ENCODE measurements around the gene RPL4. TPM values are rescaled to one million over a fixed set of nuclear protein-coding genes. Genes with fewer than 3 reads are reported as not detected.

Gene RPL4
- 1,000 to 10,000 TPM; 6,298 to 6,391 TPM for total RNA-seq

DNA sequence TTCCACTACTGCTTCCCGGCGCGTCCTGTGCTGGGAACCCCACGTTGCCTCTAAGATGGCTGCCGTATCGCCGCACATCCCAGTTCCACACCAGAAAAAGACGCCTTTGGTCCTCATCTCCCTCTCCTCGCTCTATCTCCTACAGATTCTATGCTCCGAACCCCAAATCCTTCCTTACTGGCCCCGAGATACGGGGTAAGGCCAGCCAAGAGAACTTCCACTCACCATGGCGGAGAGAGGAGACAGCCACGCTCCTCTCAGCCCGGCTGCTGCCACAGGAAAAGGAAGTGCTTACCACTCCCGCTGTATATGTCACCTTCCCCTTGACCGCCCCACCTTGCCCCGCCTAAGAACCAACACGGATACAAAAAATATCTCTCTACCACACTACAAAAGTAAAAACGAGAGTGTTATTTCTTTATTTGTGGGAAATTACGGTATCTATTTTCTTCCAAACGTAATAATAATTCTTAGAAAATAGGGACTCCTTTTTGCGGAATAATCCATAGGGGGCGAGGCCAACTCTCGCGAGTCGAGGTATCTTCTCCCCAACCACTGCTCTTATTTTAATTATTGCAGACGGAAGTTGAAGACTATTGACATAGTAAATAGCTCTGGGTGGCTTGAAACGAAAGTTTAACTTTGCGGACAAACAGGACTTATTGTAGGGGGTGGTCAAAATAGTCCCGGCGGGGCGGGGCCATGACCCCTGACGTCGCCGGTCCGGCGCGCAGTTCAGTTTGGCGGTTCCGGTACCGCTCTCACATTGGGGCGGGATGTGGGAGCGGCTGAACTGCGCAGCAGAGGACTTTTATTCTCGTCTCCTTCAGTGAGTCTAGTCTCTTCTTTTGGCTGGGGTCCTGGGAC lies at the start of gene RPL4, which contains the start of gene ZWILCH:
Gene RPL4 (minus strand): TSS at position 293 of the 867 bp plus-strand sequence. CDS start 65 bp downstream, at position 228.
Gene ZWILCH (plus strand): TSS at position 764 of the 867 bp plus-strand sequence. CDS start 13 bp downstream, at position 777.
- intact Hi-C loops (cut with micrococcal nuclease) = loop anchor here (1.0 to 5.0 kb wide), 4 partner anchors 7 to 987 kb away; partner anchors contain the start of genes DPP8, SMAD6, SNAPC5 and TIPIN
- Mint-ChIP-seq H3K27ac (peak within 1 kb of the TSS; percentile 98), H3K27me3 (ENCODE audit: low read depth) (no peaks in the 10 kb centered on the region), H3K36me3 (ENCODE audit: low read depth) (peaks cover 54% of the 10 kb centered on the region), H3K4me1 (ENCODE audit: low read depth) (peaks cover 50% of the 10 kb centered on the region), H3K4me3 (peak within 1 kb of the TSS; percentile 99), H3K9me3 (no peaks in the 10 kb centered on the region)
- CTCF ChIA-PET = interaction anchor here (0.6 to 3.3 kb wide), 2 partner anchors 7 to 150 kb away, joined by 3 to 13 read pairs; partner anchors contain the start of gene SNAPC5
- DNase-seq = peak; percentile 77

DNA sequence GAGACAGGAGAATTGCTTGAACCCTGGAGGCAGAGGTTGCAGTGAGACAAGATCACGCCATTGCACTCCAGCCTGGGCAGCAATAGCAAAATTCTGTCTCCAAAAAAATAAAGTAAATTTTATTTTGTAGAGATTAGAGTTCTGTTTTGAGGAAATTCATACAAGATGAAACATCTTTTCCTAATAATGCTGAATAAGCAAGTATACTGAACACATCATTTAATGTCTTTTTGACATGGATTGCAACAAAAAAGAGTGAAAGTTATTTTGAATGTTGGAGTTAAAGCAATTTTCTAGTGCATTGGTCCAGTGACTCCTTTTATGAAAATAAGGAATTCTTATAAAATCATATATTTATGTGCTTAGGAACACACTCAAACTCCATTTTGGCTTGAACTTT lies 40.6 kb upstream of the RPL4 start:
- CTCF ChIA-PET = no interaction called here
- no peak overlapping the region for H3K27ac Mint-ChIP-seq

DNA sequence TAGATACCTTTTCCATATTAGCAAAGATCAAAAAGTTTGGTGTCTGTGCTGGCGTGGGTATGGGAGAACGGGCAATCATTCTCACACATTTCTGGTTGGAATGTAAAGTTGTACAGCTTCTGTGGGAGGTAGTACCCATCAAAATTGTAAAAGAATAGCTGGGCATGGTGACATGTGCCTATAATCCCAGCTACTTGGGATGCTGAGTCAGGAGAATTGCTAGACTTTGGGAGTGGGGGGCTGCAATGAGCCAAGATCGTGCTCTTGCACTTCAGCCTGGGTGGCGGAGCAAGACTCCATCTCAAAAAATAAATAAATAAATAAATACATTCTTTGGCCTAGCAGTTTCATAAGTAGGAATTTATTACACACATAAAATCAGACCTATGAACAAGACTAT lies 38.2 kb upstream of the RPL4 start:
- Mint-ChIP-seq H3K27ac (no peak overlapping the region), H3K36me3 (ENCODE audit: low read depth) (peaks cover 27% of the 10 kb centered on the region), H3K4me3 (no peak overlapping the region), H3K9me3 (no peaks in the 10 kb centered on the region), H3K4me1 (ENCODE audit: low read depth) (no peaks in the 10 kb centered on the region), H3K27me3 (ENCODE audit: low read depth) (no peaks in the 10 kb centered on the region)
- DNase-seq = no peak
- intact Hi-C loops (cut with micrococcal nuclease) = no loop called here
- CTCF ChIA-PET = interaction anchor here (0.7 to 0.9 kb wide), 3 partner anchors 18 to 259 kb away, joined by 3 to 4 read pairs (median 3); no protein-coding TSS in a partner anchor

More for the DNA sequence above, 40.6 kb upstream of the RPL4 start:
- no peak for DNase-seq
- Mint-ChIP-seq H3K4me3 (no peak overlapping the region), H3K27me3 (ENCODE audit: low read depth) (no peaks in the 10 kb centered on the region), H3K36me3 (ENCODE audit: low read depth) (peaks cover 16% of the 10 kb centered on the region), H3K4me1 (ENCODE audit: low read depth) (no peaks in the 10 kb centered on the region), H3K9me3 (no peaks in the 10 kb centered on the region)
- intact Hi-C loops (cut with micrococcal nuclease) = no loop called here

DNA sequence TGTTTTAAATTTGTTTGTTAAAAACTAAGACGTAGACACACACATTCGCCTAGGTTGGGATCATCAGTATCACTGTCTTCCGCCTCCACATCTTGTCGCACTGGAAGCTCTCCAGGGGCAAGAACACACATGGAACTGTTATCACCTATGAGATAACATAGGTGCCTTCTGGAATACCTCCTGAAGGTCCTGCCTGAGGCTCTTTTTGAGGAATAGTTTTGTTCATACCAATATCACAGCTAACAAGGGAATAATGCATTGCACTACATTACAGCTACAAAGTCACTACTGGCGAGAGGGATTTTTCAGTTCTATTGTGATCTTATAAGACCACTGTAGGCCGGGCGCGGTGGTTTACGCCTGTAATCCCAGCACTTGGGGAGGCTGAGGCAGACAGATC lies 30.4 kb upstream of the RPL4 start:
- Mint-ChIP-seq H3K36me3 (ENCODE audit: low read depth) (peaks cover 43% of the 10 kb centered on the region), H3K4me3 (no peak overlapping the region), H3K9me3 (no peaks in the 10 kb centered on the region), H3K4me1 (ENCODE audit: low read depth) (no peaks in the 10 kb centered on the region), H3K27me3 (ENCODE audit: low read depth) (no peaks in the 10 kb centered on the region), H3K27ac (no peak overlapping the region)
- no peak for DNase-seq
- CTCF ChIA-PET = interaction anchor here (1.2 kb wide), 1 partner anchor 32 kb away, joined by 3 read pairs; no protein-coding TSS in a partner anchor
- intact Hi-C loops (cut with micrococcal nuclease) = no loop called here

DNA sequence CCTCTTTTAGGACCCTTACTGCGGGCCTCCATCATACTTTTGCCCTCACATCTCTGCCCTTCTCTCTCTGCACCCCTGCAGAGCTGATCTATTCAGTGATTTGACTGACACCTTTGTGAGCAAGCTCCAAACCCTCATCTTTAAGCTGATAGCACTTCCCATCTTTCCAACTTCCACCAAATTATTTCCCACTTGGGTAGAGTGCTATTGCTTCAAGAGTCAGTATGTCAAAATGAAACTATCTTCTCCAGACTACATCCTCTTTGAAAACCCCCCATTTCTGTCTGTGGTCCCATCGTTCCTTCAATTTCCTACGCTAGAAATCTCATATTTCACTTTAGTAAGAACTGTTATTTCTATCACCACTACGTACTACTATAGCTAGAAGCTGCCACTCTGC lies 20.2 kb upstream of the RPL4 start:
- H3K9me3 Mint-ChIP-seq = no peaks in the 10 kb centered on the region
- no peak overlapping the region for H3K27ac Mint-ChIP-seq
- CTCF ChIA-PET = no interaction called here
- no peak for DNase-seq
- intact Hi-C loops (cut with micrococcal nuclease) = no loop called here
- no peak overlapping the region for H3K4me3 Mint-ChIP-seq
- peaks cover 27% of the 10 kb centered on the region for H3K36me3 Mint-ChIP-seq (ENCODE audit: low read depth)
- H3K4me1 Mint-ChIP-seq (ENCODE audit: low read depth) = no peaks in the 10 kb centered on the region
- no peaks in the 10 kb centered on the region for H3K27me3 Mint-ChIP-seq (ENCODE audit: low read depth)

DNA sequence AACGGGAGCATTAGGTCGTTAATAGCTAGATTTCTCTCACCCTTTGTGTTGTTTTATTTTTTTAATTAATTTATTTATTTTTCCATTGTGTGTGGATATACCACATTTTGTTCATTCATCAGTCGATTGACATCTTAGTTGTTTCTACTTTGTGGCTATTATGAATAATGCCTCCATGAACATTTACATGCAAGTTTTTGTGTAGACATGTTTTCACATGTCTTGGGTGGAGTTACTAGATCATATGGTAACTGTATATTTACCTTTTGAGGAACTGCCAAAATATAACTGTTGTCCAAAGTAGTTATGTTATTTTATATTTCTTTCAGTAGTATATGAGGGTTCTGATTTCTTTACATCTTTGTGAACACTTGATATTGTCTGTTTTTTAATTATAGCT lies 19.3 kb upstream of the RPL4 start:
- CTCF ChIA-PET = no interaction called here
- H3K36me3 Mint-ChIP-seq (ENCODE audit: low read depth) = peaks cover 22% of the 10 kb centered on the region
- DNase-seq = no peak
- H3K27me3 Mint-ChIP-seq (ENCODE audit: low read depth) = no peaks in the 10 kb centered on the region
- H3K4me1 Mint-ChIP-seq (ENCODE audit: low read depth) = no peaks in the 10 kb centered on the region
- H3K9me3 Mint-ChIP-seq = no peaks in the 10 kb centered on the region
- H3K4me3 Mint-ChIP-seq = no peak overlapping the region
- intact Hi-C loops (cut with micrococcal nuclease) = no loop called here
- no peak overlapping the region for H3K27ac Mint-ChIP-seq

DNA sequence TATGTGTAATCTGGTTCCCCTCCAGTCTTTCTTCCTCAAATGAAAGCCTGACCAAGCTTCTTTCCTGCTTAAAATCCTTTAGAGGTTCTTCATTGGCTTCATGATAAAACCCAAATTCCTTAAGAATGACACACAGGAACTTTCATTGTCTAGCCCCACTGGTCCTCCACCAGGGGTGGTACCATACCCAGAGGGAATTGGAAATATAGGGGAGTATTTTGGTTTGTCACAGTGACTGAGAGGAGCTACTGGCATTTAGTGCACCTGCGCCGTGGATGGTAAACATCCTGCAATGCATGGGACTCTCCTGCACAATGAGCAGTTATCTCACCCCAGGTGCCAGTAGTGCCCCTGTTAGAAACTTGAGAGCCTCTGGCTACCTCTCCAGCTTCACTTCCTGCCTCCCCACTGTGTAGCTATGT lies 11.3 kb upstream of the RPL4 start:
- peaks cover 14% of the 10 kb centered on the region for H3K36me3 Mint-ChIP-seq (ENCODE audit: low read depth)
- H3K27me3 Mint-ChIP-seq (ENCODE audit: low read depth) = no peaks in the 10 kb centered on the region
- CTCF ChIA-PET = no interaction called here
- intact Hi-C loops (cut with micrococcal nuclease) = no loop called here
- DNase-seq = no peak
- no peak overlapping the region for H3K4me3 Mint-ChIP-seq
- no peak overlapping the region for H3K27ac Mint-ChIP-seq
- no peaks in the 10 kb centered on the region for H3K4me1 Mint-ChIP-seq (ENCODE audit: low read depth)
- no peaks in the 10 kb centered on the region for H3K9me3 Mint-ChIP-seq

DNA sequence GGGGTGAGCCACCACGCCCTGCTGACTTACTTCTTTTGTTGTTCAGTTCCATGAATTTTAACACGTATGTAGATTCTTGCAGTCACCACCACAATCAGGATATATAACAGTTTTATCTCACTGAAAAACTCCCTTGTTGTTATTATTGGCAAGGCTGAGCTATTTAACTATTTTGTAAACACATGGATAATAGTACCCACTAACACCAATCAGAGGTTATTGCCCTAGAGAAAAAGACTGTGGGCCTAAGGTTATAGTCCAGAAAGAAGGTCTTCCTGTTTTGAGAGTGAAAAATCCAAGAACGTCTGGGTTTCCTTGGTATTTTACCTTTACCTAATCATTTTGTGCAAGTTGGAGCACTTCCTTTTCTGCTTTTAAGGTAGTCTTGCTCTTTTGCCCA lies 9.9 kb upstream of the RPL4 start:
- Mint-ChIP-seq H3K4me1 (ENCODE audit: low read depth) (no peaks in the 10 kb centered on the region), H3K27me3 (ENCODE audit: low read depth) (no peaks in the 10 kb centered on the region), H3K9me3 (no peaks in the 10 kb centered on the region), H3K4me3 (no peak overlapping the region), H3K36me3 (ENCODE audit: low read depth) (peaks cover 13% of the 10 kb centered on the region), H3K27ac (no peak overlapping the region)
- no peak for DNase-seq
- CTCF ChIA-PET = no interaction called here
- intact Hi-C loops (cut with micrococcal nuclease) = no loop called here

DNA sequence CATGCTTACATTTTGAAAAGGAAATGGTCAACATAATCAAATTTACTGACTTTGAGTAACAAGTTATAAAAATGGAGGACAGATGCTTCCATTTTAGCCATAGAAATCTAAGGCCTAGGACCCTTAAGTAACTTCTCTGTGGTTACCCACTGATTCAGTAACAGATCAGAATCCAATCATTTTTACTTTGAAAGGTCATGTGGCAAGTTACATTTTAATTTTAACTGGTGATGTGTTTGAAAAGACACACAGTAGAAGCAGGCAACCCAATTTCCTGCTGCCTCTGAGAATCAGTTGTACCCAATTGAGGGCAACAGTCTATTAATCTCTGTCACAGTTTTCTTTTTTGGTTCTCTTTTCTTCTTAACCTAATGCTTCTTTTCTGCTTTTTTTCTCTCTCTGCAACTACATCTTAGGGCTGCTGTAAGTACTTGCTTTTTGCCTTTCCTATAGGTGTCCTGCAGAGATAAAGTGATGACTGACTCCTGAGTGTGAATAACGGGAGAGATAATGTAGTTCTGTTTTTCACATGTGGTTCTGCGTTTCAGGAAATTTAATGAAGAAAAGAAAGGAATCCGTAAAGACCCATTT lies 3.7 kb upstream of the RPL4 start:
- no peaks in the 10 kb centered on the region for H3K27me3 Mint-ChIP-seq (ENCODE audit: low read depth)
- intact Hi-C loops (cut with micrococcal nuclease) = loop anchor here (5.0 kb wide), 1 partner anchor 194 kb away; the partner anchor contains the start of gene SMAD6
- CTCF ChIA-PET = interaction anchor here (0.6 to 3.3 kb wide), 3 partner anchors 11 to 496 kb away, joined by 3 to 13 read pairs (median 3); partner anchors contain the start of gene SNAPC5
- H3K27ac Mint-ChIP-seq = no peak overlapping the region
- peaks cover 24% of the 10 kb centered on the region for H3K4me1 Mint-ChIP-seq (ENCODE audit: low read depth)
- H3K4me3 Mint-ChIP-seq = no peak overlapping the region
- peaks cover 19% of the 10 kb centered on the region for H3K36me3 Mint-ChIP-seq (ENCODE audit: low read depth)
- H3K9me3 Mint-ChIP-seq = no peaks in the 10 kb centered on the region
- DNase-seq = no peak

DNA sequence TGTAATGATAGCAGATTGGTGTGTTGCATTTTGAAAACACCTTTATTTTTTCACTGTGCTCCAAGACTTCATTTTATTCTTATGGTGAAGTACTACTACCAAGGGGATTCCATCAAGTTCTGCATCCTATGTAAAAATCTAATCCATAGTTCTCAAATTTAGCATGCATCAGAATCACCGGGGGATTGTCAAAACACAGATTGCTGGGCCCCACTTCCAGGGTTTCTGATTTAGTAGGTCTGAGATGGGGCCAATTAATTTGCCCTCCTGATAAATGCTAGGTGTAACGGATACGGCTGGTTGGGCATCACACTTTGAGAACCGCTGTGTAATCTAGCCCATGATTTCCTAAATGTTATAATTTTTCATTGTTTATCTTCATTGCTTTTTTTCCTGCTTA lies 1.2 kb upstream of the RPL4 start:
- H3K4me3 Mint-ChIP-seq = peak overlapping the region; percentile 99
- H3K4me1 Mint-ChIP-seq (ENCODE audit: low read depth) = peaks cover 42% of the 10 kb centered on the region
- intact Hi-C loops (cut with micrococcal nuclease) = loop anchor here (1.0 to 5.0 kb wide), 2 partner anchors 9 to 196 kb away; partner anchors contain the start of genes SMAD6 and SNAPC5
- no peak for DNase-seq
- H3K36me3 Mint-ChIP-seq (ENCODE audit: low read depth) = peaks cover 44% of the 10 kb centered on the region
- CTCF ChIA-PET = interaction anchor here (3.3 kb wide), 1 partner anchor 8 kb away, joined by 13 read pairs; the partner anchor contains the start of gene SNAPC5
- no peaks in the 10 kb centered on the region for H3K27me3 Mint-ChIP-seq (ENCODE audit: low read depth)
- H3K9me3 Mint-ChIP-seq = no peaks in the 10 kb centered on the region
- peak overlapping the region; percentile 98 for H3K27ac Mint-ChIP-seq

DNA sequence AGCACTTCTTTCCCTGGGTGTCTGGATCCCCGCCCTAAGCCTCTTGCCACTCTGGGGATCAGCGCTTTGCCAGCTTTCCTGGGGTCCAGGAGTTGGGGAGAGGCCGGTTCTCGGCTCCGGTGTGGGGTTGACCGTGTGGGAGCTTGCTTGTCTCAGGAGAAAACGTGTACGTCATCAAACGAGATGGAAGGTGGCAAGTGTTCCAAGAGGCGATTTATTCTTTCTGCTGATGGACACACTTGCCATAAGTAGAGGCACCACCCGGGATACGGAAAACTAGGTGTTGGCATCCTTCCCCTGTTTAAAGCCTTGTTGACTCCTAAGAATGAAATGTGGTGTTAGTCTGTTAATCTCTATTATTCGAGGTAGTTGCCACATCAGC lies 766 bp upstream of the RPL4 start:
- Mint-ChIP-seq H3K27me3 (ENCODE audit: low read depth) (no peaks in the 10 kb centered on the region), H3K4me1 (ENCODE audit: low read depth) (peaks cover 44% of the 10 kb centered on the region), H3K36me3 (ENCODE audit: low read depth) (peaks cover 48% of the 10 kb centered on the region), H3K27ac (peak overlapping the region; percentile 98), H3K9me3 (no peaks in the 10 kb centered on the region), H3K4me3 (peak overlapping the region; percentile 99)
- DNase-seq = no peak
- CTCF ChIA-PET = interaction anchor here (0.6 to 3.3 kb wide), 2 partner anchors 8 to 151 kb away, joined by 3 to 13 read pairs; partner anchors contain the start of gene SNAPC5
- intact Hi-C loops (cut with micrococcal nuclease) = loop anchor here (1.0 to 5.0 kb wide), 2 partner anchors 8 to 197 kb away; partner anchors contain the start of genes SMAD6 and SNAPC5
